GM12872 (cell line): ENCODE measurements around the gene C16orf89.

Source experiments
- CTCF ChIP-seq: IDR thresholded peaks from 3 replicates; pipeline ENCODE4 v1.5.1; 2011; ENCODE audit warnings: low read depth, mild to moderate bottlenecking, low read length, moderate library complexity; ENCODE audit not compliant: insufficient read depth

The C16orf89 gene

GRCh38 chr16:5015887-5016286 is 49.9 kb downstream of the C16orf89 start:
- no peak for TF ChIP-seq CTCF

- no peak for TF ChIP-seq CTCF
Observed at GRCh38 chr16:5015351-5015750, 50.4 kb downstream of the C16orf89 start.

- TF ChIP-seq CTCF: no peak
Observed at GRCh38 chr16:5012887-5013286, 52.9 kb downstream of the C16orf89 start.

GRCh38 chr16:5011637-5012036 is 54.1 kb downstream of the C16orf89 start:
- no peak for TF ChIP-seq CTCF

- 0 out of 3 replicates have a peak, but pooled peaks have one; percentile 8 for TF ChIP-seq CTCF
Observed at GRCh38 chr16:5010576-5011329, 55.0 kb downstream of the C16orf89 start.

- no peak for TF ChIP-seq CTCF
Observed at GRCh38 chr16:5008311-5008731, 57.4 kb downstream of the C16orf89 start.

GRCh38 chr16:5007256-5007655 is 58.5 kb downstream of the C16orf89 start:
- TF ChIP-seq CTCF: no peak
